ENCODE data around the gene TBC1D4.

DNA sequence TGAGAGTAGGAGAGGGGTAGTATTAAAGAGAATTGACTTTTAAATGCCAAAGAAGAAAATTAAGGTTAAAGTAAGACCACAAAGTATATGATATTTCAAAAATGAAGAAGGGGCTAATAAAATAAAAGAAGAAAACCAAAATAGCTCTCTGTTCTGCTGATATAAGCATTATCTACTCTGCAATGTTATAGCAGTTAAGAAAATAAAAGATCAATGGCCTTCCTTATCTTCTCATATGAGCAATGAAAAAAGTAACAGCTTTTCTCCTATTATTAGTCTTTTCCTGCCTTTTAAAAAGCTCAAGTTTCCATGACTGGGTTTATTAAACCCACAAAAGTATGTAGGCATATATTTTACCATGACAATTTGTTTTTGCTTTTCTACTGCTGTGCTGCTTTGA lies 126.4 kb downstream of the TBC1D4 start:
- TF ChIP-seq EZH2 (IDR thresholded peaks at IDR 0.05; ENCODE audit: borderline replicate concordance, low read length), result no peak
- TF ChIP-seq, protein P1, sequence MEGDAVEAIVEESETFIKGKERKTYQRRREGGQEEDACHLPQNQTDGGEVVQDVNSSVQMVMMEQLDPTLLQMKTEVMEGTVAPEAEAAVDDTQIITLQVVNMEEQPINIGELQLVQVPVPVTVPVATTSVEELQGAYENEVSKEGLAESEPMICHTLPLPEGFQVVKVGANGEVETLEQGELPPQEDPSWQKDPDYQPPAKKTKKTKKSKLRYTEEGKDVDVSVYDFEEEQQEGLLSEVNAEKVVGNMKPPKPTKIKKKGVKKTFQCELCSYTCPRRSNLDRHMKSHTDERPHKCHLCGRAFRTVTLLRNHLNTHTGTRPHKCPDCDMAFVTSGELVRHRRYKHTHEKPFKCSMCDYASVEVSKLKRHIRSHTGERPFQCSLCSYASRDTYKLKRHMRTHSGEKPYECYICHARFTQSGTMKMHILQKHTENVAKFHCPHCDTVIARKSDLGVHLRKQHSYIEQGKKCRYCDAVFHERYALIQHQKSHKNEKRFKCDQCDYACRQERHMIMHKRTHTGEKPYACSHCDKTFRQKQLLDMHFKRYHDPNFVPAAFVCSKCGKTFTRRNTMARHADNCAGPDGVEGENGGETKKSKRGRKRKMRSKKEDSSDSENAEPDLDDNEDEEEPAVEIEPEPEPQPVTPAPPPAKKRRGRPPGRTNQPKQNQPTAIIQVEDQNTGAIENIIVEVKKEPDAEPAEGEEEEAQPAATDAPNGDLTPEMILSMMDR (conservative IDR thresholded peaks at IDR 0.05 in 1 of 2, IDR thresholded peaks at IDR 0.05 in 1 of 2; ENCODE audit: extremely low read depth in 1 of 2, insufficient read depth in 1 of 2, low read depth in 1 of 2, low read length in 2 of 2), result no peak
